ENCODE measurements around the gene DKC1.

Gene DKC1

DNA sequence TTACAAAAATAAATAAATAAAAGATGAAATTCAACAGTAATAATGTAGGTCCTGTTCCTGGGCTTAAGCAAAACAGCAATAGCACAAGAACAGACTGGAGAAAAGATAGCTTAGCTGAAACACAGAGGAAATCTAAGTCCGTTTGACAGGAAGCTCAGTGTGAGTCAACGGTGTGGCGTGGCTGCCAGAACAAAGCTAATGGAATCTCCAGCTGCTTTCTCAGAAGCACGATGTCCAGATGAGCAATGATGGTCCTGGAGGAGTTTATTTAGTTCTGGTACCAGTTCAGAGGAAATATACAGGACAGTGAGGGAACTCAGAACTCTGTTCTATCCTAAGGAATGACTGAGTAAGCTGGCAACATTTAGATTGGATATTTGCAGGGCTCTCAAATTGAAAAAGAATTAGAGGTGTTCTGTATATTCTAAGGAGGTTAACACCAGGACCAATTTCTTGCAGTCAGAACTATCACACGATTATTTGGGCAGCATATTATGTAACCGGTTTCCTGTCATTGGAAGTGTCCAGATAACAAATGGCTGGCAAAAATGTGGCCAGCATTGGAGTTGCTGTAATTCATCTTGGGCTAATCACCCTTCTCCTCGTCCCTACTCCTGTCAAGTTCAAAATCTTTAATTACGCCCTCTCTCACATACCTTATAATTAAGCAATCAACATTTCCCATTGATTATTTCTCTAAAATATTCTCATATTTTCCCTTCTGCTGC, 24.5 kb upstream of the DKC1 start:
- DNase-seq, result no peak

DNA sequence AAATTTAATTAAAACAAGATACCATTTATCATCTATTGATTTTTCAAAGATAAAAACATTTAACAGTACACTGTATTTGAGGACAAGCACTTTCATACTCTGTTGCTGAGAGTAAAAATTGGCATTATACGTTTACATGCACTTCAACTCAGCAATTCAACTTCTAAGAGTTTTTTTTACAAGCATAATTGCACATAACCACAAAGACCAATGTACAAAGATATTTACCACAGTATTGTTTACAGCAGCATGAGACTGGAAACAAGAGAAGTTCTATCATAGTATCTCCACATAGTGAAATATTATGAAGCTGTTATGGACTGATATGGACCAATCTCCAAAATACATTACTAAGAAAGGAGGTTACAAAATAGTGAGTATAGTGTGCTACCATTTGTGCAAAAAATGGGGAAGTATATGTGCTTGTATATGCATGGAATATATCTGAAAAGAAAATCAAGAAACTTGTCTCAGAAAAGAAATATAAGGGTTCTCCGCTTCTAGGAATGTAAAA, 22.7 kb upstream of the DKC1 start:
- DNase-seq, result no peak

DNA sequence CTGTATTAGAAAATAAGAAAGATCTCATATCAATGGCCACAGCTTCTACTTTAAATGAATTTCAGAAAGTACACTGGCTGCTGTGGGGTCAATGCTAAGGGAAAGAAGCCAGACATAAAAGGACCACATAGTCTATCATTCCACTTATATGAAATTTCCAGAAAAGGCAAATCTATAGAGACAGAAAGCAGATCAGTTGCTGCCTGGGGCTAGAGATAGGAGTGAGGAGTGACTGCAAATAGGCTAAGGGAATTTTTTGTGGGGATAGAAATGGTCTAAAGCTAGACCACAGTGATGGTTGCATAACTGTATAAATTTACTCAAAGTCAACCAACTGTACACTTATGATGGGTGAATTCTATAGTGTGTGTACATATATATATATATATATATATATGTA, 20.1 kb upstream of the DKC1 start:
- no peak for DNase-seq

DNA sequence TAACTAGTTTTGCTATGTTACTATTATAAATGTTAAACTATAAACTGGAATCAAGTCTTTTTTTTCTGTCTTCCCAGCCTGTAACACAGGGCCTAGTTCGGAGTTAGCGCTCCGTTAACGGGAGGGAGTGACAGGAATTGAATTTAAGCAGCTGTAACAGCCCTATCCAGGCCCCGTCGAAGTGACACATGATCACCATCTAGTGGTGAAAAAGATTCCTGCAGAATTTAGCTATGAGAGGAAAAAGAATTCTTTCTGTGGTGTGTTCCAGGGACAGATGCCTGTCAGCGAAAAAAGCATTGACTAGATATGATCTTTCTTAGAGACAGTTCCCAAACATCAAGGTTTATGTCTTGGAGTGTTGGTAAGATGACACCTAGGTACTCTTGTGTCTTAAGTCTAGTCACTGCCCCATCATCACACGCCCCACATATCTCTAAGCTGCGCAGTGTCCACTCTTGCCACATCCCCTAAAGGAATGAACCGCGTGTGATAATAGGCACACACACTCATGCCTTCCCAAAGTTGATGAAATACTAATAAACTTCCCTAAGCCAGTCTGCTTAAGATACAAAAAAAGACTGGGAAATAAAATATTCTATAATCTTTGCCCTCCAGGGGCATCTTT, 13.8 kb upstream of the DKC1 start:
- peak; percentile 33 for DNase-seq

DNA sequence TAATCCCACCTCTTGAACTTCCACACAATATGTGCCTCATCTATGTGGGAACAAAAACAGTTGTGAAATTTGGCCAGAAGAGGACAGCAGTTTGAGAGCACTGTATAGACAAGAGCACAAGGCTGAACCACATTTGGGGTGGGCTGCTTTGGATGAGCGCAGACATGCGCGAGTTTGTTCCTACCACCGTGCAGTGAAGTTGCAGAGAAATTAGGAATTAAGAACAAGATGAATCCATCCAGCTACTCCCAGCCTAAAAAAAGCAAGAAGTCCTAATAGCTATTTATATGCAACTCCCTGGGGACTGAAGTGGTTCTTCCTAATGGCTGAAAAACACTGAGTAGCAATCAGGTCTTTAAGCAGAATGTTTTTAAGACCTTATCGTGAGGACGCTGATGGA, 12.8 kb upstream of the DKC1 start:
- DNase-seq, result no peak

DNA sequence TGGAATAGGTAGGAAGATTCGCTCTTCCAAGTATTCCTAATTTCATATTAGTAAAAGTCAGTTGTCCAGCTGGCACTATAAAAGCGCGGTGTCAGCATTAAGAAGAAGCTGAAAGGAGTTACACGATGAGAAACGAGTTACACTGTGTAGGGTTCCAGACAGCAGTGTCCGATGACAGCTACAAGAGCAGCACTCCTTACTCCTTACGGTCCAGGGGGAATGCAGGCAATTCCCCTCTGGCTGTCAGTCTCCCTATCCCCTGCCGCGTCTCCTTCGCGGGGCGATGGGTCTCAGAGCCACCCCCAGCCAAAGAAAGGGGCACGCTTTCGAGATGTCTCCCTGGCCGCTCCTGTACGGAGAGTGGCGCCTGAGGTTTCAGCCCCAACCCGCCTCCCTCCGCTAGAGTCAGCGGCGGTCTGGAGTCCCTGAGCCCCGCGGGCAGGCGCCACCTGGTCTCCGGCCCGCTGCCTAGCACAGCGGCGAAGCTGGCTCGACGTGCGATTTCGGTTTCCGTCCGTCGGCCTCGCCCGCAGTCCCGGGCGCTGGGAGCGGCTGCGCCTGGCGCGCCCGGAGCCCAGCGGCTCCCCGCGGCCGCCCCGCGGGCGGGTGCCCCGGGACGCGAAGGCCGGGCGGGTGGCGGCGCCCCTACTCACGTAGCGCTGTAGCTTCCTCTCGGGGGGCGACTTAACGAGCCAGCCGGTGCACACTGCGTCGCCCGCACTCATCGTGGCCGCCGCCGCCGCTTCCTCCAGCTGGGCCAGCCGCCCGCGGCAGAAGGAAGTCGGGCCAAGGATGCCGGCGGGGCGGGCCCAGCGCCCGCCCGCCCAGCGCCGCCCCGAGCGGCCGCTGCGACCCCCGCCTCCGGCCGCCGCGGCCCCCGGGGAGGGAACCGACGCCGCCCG, 12.1 kb upstream of the DKC1 start, which contains the start of gene GAB3:
GAB3 (minus strand) TSS at position 777 of the 902 bp plus-strand sequence; CDS start at position 725, 52 bp downstream.
- peak; percentile 23 for DNase-seq

DNA sequence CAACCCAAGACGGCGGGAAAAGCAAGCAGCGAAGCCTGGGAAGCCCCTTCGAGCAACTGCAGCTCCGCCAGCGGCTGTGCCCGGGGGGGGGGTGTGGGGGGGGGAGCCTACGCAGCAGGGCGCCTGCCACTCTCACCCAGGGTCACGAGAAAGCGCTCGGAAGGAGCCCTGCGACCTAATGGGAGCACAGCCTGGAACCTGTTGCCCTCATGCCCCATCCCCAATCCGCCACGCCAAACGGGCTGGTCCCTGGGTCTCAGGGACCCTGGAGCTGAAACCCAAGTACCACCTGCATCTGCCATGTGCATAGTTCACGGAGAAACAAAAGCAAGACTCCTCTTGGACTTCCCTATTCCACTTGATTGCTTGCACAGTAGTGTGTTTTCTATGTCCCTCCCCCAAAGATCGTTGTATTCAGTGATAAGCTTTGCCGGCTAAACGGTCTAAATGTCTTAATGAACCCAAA, 11.4 kb upstream of the DKC1 start:
- peak; percentile 1 for DNase-seq

DNA sequence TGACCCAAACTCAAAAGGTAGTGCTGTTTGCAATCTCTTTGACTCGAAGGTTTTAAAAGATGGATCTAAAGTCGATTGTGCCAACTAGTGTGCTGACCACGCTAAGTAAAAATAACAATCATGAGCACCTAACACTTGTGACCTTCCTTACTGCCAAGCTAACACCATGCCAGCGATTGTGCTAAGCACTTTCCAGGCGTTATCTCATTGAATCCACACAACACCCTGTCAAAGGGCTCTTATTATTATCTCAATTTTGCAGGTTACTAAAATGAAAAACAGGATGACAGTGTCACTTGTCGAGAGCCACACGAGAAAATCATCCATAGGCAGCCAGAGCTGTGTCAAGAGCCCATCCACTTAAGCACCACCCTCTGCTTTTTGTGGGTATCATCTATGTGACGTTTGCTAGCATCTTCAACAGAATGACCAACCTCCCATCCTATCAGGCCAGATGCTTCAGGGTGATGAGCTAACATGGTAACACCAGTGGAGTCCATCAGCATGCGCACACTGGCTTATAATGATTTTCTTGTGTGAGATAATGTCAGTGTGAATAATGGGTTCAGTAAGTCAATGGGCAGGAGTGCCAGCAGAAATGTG, 10.9 kb upstream of the DKC1 start:
- no peak for DNase-seq

DNA sequence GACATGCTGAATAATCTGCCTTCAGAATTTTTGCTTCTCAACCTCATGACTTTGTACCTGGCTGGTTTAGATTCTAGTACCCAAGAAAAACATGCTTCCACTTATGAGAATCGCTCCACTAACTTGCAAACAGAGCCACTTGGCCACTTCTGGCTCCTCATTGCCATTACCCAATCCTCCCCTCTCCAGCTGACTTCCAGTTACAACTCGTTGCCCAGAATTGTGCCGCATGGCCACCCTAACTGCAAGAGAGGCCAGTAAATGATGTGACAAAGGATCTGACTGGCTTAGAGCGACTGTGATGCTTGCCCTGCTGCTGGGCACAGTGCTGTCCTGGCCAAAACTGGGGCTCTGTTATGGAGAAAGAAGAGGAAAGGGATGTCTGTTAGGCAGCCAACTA, 4.0 kb upstream of the DKC1 start:
- DNase-seq, result no peak

DNA sequence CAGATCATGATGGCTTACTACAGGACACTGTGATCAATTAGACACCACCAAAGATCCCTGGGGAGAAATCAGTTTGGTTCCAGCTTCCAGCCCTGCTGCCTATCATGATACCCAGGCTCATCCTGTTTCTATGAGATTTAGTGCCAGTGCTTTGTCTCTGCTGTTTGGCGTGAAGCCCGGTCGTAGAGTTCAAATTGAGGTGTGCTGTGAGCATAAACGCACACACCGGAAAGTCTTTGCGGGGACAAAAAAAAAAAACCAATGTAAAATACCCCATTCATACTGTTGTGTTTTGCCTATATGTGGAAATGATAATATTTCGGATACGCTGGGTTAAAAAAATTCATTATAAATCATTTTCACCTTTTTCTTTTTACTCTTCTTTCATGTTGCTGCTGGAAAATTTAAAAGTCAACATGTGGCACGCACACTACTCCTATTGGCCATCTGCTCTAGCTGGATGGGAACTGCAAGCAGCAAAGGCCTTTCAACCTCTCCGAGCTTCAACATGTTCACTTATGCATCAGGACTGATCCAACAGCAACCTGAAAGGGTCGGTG, 607 bp upstream of the DKC1 start:
- peak; percentile 21 for DNase-seq

DNA sequence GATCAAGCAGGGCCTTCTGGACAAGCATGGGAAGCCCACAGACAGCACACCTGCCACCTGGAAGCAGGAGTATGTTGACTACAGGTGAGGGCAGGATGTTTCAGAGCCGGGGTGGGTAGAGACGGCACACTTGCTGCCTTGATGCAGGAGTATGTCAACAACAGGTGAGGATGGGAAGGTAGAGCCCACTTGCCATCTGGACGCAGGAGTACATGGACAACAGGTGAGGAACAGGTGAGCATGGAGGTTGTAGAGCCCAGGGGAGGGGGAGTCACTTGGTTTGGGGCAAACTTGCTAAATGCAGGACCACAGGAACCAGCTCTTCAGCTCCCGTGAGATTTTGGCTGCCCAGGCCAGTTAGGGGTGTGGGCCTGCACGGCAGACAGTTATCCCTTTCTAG, 12.0 kb downstream of the DKC1 start:
- no peak for DNase-seq

DNA sequence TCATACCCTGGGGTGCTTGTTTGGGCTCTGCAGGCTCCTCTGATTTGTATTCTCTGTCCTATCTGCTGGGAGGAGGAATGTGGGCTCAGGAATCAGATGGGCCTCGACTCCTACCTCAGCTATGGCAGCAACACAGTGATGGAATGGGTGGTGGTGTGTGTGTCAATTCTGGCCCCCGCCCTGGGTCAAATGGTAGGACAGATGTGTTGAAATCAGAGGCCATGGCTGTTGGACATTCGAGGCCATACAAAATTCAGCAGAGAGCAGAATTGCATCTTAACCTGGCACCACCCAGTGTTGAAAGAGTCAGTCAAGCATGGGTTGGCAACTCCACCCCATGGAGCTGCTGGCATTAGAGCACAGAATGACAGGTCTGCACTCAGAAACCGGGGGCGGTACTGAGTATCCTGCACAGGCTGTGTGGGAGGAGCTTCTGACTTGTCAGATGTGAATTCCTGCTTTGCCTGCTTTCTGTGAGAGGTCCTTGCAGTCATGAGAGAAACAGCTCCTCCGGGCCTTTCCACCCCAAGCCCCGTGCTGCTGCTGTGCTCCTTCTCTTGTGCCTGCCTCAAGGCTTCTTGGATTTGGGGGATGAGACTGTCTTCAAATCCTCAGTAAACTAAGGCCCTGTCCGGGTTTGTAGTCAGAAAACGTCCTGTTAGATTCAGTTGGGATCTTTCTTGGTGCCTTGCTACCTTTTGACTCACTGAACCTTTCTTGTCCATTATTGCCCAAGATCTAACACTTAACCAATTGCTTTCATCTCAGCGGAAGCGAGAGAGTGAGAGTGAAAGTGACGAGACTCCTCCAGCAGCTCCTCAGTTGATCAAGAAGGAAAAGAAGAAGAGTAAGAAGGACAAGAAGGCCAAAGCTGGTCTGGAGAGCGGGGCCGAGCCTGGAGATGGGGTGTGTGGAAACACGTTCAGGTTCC, 13.0 kb downstream of the DKC1 start:
- DNase-seq, result no peak

DNA sequence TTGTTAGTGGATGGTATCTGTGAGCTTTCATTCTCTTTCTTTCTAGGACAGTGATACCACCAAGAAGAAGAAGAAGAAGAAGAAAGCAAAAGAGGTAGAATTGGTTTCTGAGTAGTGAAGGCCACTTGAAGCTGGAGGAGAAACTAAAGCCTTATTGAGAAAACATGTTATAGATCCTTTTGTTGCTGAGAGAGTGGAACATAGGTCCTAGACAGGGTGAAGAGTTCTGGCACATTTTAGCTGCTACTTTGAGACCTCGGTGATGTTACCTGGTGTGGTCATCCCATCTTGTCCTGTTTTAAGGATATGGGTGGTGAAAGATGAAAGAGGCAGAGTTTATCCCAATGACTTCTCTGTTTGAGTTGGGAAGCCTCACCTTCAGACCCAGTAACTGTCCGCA, 14.1 kb downstream of the DKC1 start:
- DNase-seq, result no peak

DNA sequence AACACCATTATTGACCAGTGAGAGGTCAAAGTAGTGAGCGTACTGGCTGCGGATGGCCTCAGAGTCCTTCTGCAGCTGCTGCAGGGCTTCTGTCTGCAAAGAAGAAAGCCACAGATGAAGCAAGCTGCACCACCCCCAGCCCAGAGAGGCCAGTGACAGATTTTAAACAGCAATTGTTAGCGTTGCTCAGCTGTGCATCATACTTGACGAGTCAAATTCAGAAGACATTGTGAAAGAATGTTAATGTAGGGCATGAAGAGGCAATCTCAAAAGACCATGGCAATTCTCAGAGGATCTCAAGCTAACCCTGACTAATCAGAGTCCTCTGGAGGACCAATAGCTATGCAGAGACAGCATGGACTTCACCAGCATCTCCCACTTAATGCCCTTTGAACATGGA, 16.6 kb downstream of the DKC1 start:
- DNase-seq, result no peak

DNA sequence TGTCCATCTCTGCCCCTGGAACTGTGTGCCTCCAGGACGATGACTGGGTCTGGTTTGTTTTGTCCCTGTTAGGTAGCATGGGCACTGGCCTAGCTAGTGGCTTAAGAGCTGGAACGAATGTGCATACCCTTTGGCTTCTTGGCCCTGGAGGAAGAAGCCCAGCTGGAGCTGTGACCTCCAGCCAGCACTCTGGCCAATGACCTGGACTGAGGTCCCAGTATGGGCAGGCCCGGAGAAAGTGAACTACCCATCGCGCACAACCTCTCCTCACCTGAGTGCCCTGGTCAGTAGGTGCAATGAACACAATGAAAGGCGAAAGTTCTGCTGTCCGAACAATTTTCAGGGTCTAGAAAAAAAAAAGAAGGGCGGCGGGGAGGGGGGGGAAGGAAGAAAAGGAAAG, 18.3 kb downstream of the DKC1 start:
- DNase-seq, result no peak

DNA sequence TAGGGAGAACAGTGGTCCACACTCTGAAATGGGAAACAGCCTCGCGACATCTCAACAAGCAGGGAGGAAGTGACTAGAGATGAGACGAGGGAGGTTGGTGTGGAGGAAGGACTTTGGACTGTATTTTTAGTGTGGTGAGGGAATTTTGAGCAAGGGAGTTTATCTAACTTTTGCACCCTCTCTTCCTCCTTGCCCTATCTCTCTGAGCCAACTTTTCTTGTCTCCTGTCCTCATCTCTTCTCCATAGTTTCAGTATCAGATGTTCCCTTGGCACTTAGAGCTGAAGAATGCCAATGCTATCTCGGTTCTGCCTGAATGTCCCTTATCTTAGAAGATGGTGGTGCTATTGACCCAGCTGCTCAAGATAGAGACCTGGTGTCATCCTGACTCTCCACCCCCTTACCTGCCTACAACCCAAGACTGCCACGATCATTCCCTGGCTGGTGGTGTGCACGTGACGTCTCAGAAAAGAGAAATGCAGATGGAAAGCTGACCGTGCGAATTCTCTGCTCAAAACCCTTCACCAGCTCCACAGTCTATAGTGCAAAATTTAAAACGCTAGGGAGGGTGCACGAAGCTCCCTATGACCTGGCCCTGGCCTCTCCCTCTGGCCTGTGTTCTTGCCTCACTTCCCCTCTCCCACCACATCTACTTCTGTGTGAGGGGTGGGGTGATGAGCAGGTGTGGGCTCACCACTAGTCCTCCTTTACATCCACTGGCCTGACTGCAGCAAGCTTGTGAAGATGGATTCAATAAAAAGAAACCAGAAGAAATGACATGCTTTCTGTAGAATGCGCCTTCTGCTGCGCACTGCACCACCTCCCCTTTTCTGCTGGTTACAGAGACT, 21.7 kb downstream of the DKC1 start:
- DNase-seq, result no peak

DNA sequence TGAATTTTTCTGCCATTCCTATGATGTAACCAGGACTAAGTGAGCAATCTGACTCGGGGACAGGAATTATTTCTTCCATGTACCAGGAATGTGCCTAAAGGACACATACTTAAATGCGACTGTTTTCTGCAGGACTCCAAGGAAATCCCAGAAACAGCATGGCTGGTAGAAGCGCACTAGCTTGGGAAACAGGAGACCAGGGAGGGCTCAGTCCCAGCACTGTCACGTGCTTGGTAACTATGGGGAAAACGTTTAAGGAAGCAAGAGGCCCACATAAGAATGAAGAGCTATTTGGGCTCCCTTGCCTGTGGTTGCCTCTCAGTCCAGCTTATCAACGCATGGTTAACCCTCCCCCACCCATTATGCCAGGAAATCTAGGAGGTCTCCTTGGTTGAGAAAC, 23.1 kb downstream of the DKC1 start:
- no peak for DNase-seq

DNA sequence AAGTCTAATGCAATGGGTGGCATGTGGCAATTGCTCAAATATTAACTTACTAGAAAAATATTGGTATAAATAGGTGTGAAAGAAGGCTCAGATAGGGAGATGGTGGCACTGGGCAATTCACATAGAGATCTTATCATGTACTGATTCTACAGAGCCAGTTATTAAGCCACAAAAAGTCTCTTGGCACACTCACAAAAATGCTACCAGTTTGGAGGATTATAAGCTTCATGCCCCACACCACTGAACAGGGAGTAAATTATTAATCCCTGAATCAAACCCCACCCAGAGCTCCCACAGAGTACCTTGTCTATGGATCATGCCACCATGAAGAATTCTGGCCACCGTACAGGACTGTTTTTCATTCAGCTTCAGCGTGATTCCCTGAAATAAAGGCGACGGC, 28.8 kb downstream of the DKC1 start:
- no peak for DNase-seq

DNA sequence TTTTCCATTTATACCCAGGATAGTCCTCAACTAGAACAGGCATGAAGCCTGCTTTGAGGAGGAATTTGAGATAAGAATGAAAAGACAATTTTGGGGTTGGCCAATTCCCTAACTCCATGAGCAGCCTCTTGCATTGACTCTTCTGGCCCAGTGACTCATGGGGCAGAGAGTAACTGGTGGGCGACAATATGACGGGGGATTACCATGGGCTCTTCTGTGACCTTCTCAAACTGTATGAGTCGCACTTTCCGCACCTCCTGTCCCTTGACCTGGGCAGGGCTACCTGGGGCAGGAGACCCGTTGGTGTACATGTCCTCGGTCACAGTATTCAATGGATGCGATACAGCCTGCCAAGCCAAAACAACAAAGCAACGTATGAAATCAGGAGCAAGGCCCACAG, 29.3 kb downstream of the DKC1 start:
- no peak for DNase-seq

DNA sequence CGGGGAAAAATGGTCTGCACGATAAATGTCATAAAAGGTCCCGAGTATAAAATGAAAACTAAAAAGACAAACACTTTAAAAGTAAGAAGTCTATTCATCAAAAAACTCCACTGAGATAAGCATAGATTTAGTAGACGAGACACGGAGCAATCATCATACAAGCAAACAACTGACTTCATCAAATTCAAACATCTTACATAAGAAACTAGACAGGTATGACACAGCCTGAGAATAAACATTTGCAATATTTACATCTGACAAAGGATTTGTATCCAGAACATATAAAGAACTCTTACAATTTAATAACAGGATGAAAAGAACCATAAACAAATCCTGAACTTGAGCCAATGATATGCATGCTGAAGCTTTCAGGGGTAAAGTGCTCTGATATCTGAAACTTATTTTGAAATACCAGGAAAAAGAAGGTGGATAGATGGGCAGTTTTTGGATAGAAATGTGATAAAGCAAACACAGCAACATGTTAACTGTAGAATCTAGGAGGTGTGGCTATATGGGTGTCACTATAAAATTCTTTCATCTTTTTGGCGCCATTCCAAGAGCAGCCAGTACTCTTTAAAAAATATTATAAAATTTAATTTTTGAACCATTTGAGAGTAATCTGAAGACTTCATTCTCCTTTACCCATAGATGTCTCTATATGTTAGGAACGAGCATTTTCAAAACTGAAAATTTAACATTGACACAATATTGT, 30.6 kb downstream of the DKC1 start:
- DNase-seq, result peak; percentile 12

All from NCI-H748 treated with DMSO at 0.1 percent for 48 hours (cell line).